HepG2 (cell line): ENCODE results near the gene SLC2A8. TPM values are rescaled to one million over a fixed set of nuclear protein-coding genes. Genes with fewer than 3 reads are reported as not detected.

Experiments used
- CERS6 ChIP-seq: sonication (generic); formaldehyde crosslinking; IDR thresholded peaks from 2 replicates; pipeline ENCODE4 v1.5.0; 2020; ENCODE audit warnings: missing genetic modification reagents
- CHCHD3 ChIP-seq: sonication (generic); formaldehyde crosslinking; IDR thresholded peaks from 2 replicates; pipeline ENCODE4 v1.8.0; 2022; ENCODE audit warnings: mild to moderate bottlenecking, missing genetic modification reagents, moderate library complexity
- FOXA3 ChIP-seq: IDR thresholded peaks from 2 replicates; pipeline ENCODE4 v1.6.1; 2016; ENCODE audit warnings: missing genetic modification reagents, missing compliant biosample characterization
- HBP1 ChIP-seq: IDR thresholded peaks from 2 replicates; pipeline ENCODE4 v1.6.1; 2016; ENCODE audit warnings: low read depth, control low read depth
- HNRNPK ChIP-seq: fragments of 200-400 bp; formaldehyde crosslinking; IDR thresholded peaks from 2 replicates; pipeline ENCODE4 v1.6.1; 2018; ENCODE audit warnings: low read length, low read depth, moderate library complexity, mild to moderate bottlenecking; ENCODE audit not compliant: poor library complexity, severe bottlenecking
- HNRNPUL1 ChIP-seq: fragments of 200-400 bp; formaldehyde crosslinking; IDR thresholded peaks from 2 replicates; pipeline ENCODE4 v1.6.1; 2017; ENCODE audit warnings: low read depth, mild to moderate bottlenecking, low read length, moderate library complexity
- JUNB ChIP-seq: sonication (generic); formaldehyde crosslinking; IDR thresholded peaks from 2 replicates; pipeline ENCODE4 v1.8.0; 2022; ENCODE audit warnings: missing genetic modification reagents, mild to moderate bottlenecking, borderline replicate concordance
- MLLT10 ChIP-seq: sonication (generic); formaldehyde crosslinking; IDR thresholded peaks from 2 replicates; pipeline ENCODE4 v1.4.0; 2020; ENCODE audit warnings: missing genetic modification reagents
- NONO ChIP-seq, 2 experiments: fragments of 450-650 bp in 1 of 2; sonication (generic) in 1 of 2; formaldehyde crosslinking in 1 of 2; IDR thresholded peaks in 1 of 2; conservative IDR thresholded peaks in 1 of 2; 2 replicates each; pipeline versions ENCODE4 v1.6.1 to v1.8.0; 2017 to 2022; ENCODE audit warnings: mild to moderate bottlenecking in 1 of 2, missing genetic modification reagents in 1 of 2, moderate library complexity in 1 of 2
- POLR2G ChIP-seq: fragments of 200-400 bp; formaldehyde crosslinking; IDR thresholded peaks from 2 replicates; pipeline ENCODE4 v1.6.1; 2018; ENCODE audit warnings: mild to moderate bottlenecking, low read depth, low read length, moderate library complexity
- SIN3A ChIP-seq: IDR thresholded peaks from 2 replicates; pipeline ENCODE4 v1.6.1; 2011; ENCODE audit warnings: low read depth, mild to moderate bottlenecking, control low read depth, low read length, borderline replicate concordance
- TP53 ChIP-seq: sonication (generic); formaldehyde crosslinking; conservative IDR thresholded peaks from 2 replicates; pipeline ENCODE4 v1.4.0; 2020; ENCODE audit warnings: missing genetic modification reagents
- ZNF350 ChIP-seq: sonication (generic); formaldehyde crosslinking; IDR thresholded peaks from 2 replicates; pipeline ENCODE4 v1.4.0; 2020; ENCODE audit warnings: mild to moderate bottlenecking, low read depth, missing genetic modification reagents, borderline replicate concordance
- ZNF549 ChIP-seq: sonication (generic); formaldehyde crosslinking; IDR thresholded peaks from 2 replicates; pipeline ENCODE4 v1.5.0; 2020; ENCODE audit warnings: missing genetic modification reagents
- ZNF629 ChIP-seq: sonication (generic); formaldehyde crosslinking; conservative IDR thresholded peaks from 2 replicates; pipeline ENCODE4 v1.5.0; 2020; ENCODE audit warnings: missing genetic modification reagents
- ZNF670 ChIP-seq: sonication (generic); formaldehyde crosslinking; IDR thresholded peaks from 2 replicates; pipeline ENCODE4 v1.8.0; 2022; ENCODE audit warnings: mild to moderate bottlenecking, missing genetic modification reagents, borderline replicate concordance
- ZNF761 ChIP-seq: sonication (generic); formaldehyde crosslinking; conservative IDR thresholded peaks from 2 replicates; pipeline ENCODE4 v1.4.0; 2020; ENCODE audit warnings: mild to moderate bottlenecking, missing genetic modification reagents
- ZNF766 ChIP-seq: sonication (generic); formaldehyde crosslinking; IDR thresholded peaks from 2 replicates; pipeline ENCODE4 v1.5.0; 2020; ENCODE audit warnings: missing genetic modification reagents, borderline replicate concordance
- ZNF781 ChIP-seq: sonication (generic); formaldehyde crosslinking; IDR thresholded peaks from 2 replicates; pipeline ENCODE4 v1.5.1; 2020; ENCODE audit warnings: borderline replicate concordance, mild to moderate bottlenecking, missing genetic modification reagents; ENCODE audit errors: not compliant biosample characterization
- ZNF800 ChIP-seq: sonication (generic); formaldehyde crosslinking; IDR thresholded peaks from 2 replicates; pipeline ENCODE4 v1.4.0; 2020; ENCODE audit warnings: missing genetic modification reagents
- ZSCAN5A ChIP-seq: sonication (generic); formaldehyde crosslinking; IDR thresholded peaks from 2 replicates; pipeline ENCODE4 v1.8.0; 2022; ENCODE audit warnings: mild to moderate bottlenecking, missing genetic modification reagents, borderline replicate concordance
- polyA plus RNA-seq, 8 experiments: library from polyadenylated mRNA; depleted of rRNA in 3 of 8; stranded (reverse) in 7 of 8; unstranded in 1 of 8; fragments of >200 nt; fragmentation: Illumina TruSeq in 4 of 8; extraction: Trizol in 4 of 8; gene quantifications; 2 replicates each; pipeline versions ENCODE4 v1.2.1 to v1.2.3, GENCODE V29; 2011 to 2016; ENCODE audit warnings: low read depth in 4 of 8, missing spikeins in 1 of 8, mixed read lengths in 1 of 8; ENCODE audit not compliant: insufficient read depth in 1 of 8
- total RNA-seq, 5 experiments: library from RNA; depleted of rRNA; stranded (reverse); fragments of >200 nt; fragmentation: Illumina TruSeq; extraction: Trizol; gene quantifications; 2 replicates each; pipeline ENCODE4 v1.2.3, GENCODE V29; 2016; ENCODE audit warnings: low read depth in 1 of 5

Gene SLC2A8
- total and polyA plus RNA-seq, 2 of the 13 experiments (the other 11 are each of a cell fraction or from before 2014, with no cell fraction given): 22.6 to 48.6 TPM

GRCh38 chr9:127450243-127450760, 53.3 kb downstream of the SLC2A8 start (continued):
- TF ChIP-seq HBP1 (CRISPR knock-in tag) (0 out of 2 replicates have a peak, but pooled peaks have one; percentile 10), ZSCAN5A (no peak), SIN3A (0 out of 2 replicates have a peak, but pooled peaks have one; percentile 46), HNRNPK (no peak), CERS6 (CRISPR knock-in tag) (no peak), POLR2G (0 out of 2 replicates have a peak, but pooled peaks have one; percentile 13), NONO (IDR thresholded peaks at IDR 0.05) (no peak), NONO (CRISPR knock-in tag; conservative IDR thresholded peaks at IDR 0.05) (no peak), JUNB (CRISPR knock-in tag) (no peak), MLLT10 (0 out of 2 replicates have a peak, but pooled peaks have one; percentile 33), FOXA3 (no peak), ZNF549 (CRISPR knock-in tag) (no peak), ZNF800 (CRISPR knock-in tag) (0 out of 2 replicates have a peak, but pooled peaks have one; percentile 9), TP53 (CRISPR knock-in tag) (no peak), ZNF781 (CRISPR knock-in tag) (no peak), ZNF629 (no peak), ZNF350 (no peak), HNRNPUL1 (no peak), ZNF766 (CRISPR knock-in tag) (peak; percentile 22; the same call in 1 of the 2 replicates), ZNF670 (no peak), ZNF761 (CRISPR knock-in tag) (no peak), CHCHD3 (CRISPR knock-in tag) (no peak)
